ENCODE data around the gene MOBP.

GRCh38 chr3:39460677-39461076 is 6.8 kb upstream of the MOBP start:
- TF ChIP-seq, protein P1, sequence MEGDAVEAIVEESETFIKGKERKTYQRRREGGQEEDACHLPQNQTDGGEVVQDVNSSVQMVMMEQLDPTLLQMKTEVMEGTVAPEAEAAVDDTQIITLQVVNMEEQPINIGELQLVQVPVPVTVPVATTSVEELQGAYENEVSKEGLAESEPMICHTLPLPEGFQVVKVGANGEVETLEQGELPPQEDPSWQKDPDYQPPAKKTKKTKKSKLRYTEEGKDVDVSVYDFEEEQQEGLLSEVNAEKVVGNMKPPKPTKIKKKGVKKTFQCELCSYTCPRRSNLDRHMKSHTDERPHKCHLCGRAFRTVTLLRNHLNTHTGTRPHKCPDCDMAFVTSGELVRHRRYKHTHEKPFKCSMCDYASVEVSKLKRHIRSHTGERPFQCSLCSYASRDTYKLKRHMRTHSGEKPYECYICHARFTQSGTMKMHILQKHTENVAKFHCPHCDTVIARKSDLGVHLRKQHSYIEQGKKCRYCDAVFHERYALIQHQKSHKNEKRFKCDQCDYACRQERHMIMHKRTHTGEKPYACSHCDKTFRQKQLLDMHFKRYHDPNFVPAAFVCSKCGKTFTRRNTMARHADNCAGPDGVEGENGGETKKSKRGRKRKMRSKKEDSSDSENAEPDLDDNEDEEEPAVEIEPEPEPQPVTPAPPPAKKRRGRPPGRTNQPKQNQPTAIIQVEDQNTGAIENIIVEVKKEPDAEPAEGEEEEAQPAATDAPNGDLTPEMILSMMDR (IDR thresholded peaks at IDR 0.05; ENCODE audit: low read depth, low read length, poor library complexity, severe bottlenecking) = no peak
- TF ChIP-seq EZH2phosphoT487 (IDR thresholded peaks at IDR 0.05; ENCODE audit: borderline replicate concordance, low read length) = no peak
